HepG2 (cell line): ENCODE results near the gene C16orf87. TPM values are rescaled to one million over a fixed set of nuclear protein-coding genes. Genes with fewer than 3 reads are reported as not detected.

ENCODE experiments used
- AHR ChIP-seq: IDR thresholded peaks from 2 replicates; pipeline ENCODE4 v1.6.1; 2018; ENCODE audit warnings: missing genetic modification reagents, missing compliant biosample characterization
- CREB1 ChIP-seq, 2 experiments: fragments of 450-650 bp in 1 of 2; IDR thresholded peaks; 2 replicates each; pipeline ENCODE4 v1.6.1; 2016 to 2017; ENCODE audit warnings: control low read depth in 1 of 2, mild to moderate bottlenecking in 1 of 2, missing compliant biosample characterization in 1 of 2, missing genetic modification characterization in 1 of 2
- EZH2 ChIP-seq: conservative IDR thresholded peaks from 2 replicates; pipeline ENCODE4 v1.6.1; 2012; ENCODE audit warnings: mild to moderate bottlenecking, low read depth, low read length, moderate library complexity
- KDM5B ChIP-seq: sonication (generic); formaldehyde crosslinking; IDR thresholded peaks from 2 replicates; pipeline ENCODE4 v1.4.0; 2020; ENCODE audit warnings: missing genetic modification reagents, mild to moderate bottlenecking, borderline replicate concordance
- NR2C2 ChIP-seq: sonication (generic); formaldehyde crosslinking; IDR thresholded peaks from 2 replicates; pipeline ENCODE4 v1.4.0; 2020; ENCODE audit warnings: missing genetic modification reagents, mild to moderate bottlenecking, moderate library complexity, borderline replicate concordance
- PHF8 ChIP-seq: sonication (generic); formaldehyde crosslinking; IDR thresholded peaks from 2 replicates; pipeline ENCODE4 v1.5.0; 2020; ENCODE audit warnings: missing genetic modification reagents
- RBM39 ChIP-seq: fragments of 200-400 bp; formaldehyde crosslinking; IDR thresholded peaks from one replicate; pipeline ENCODE4 v1.6.1; 2018; ENCODE audit warnings: antibody characterized with exemption, mild to moderate bottlenecking, low read depth, low read length; ENCODE audit not compliant: poor library complexity, severe bottlenecking
- REXO4 ChIP-seq: sonication (generic); formaldehyde crosslinking; IDR thresholded peaks from 2 replicates; pipeline ENCODE4 v1.8.0; 2022; ENCODE audit warnings: missing genetic modification reagents, mild to moderate bottlenecking, borderline replicate concordance
- SP4 ChIP-seq: sonication (generic); formaldehyde crosslinking; IDR thresholded peaks from 2 replicates; pipeline ENCODE4 v1.8.1; 2023; ENCODE audit warnings: mild to moderate bottlenecking, missing genetic modification reagents
- ZFAT ChIP-seq: sonication (generic); formaldehyde crosslinking; conservative IDR thresholded peaks from 2 replicates; pipeline ENCODE4 v1.8.1; 2023; ENCODE audit warnings: missing genetic modification reagents, inconsistent platforms
- ZFP41 ChIP-seq: sonication (generic); formaldehyde crosslinking; IDR thresholded peaks from 2 replicates; pipeline ENCODE4 v1.4.0; 2020; ENCODE audit warnings: mild to moderate bottlenecking, missing genetic modification reagents, borderline replicate concordance
- ZMYM4 ChIP-seq: sonication (generic); formaldehyde crosslinking; IDR thresholded peaks from 2 replicates; pipeline ENCODE4 v1.8.1; 2023; ENCODE audit warnings: mild to moderate bottlenecking, missing genetic modification reagents
- ZNF33A ChIP-seq: sonication (generic); formaldehyde crosslinking; IDR thresholded peaks from 2 replicates; pipeline ENCODE4 v1.5.1; 2020; ENCODE audit warnings: missing genetic modification reagents, mild to moderate bottlenecking, moderate library complexity, borderline replicate concordance
- ZNF343 ChIP-seq: sonication (generic); formaldehyde crosslinking; IDR thresholded peaks from 2 replicates; pipeline ENCODE4 v1.4.0; 2020; ENCODE audit warnings: mild to moderate bottlenecking, missing genetic modification reagents
- ZNF44 ChIP-seq: sonication (generic); formaldehyde crosslinking; IDR thresholded peaks from 2 replicates; pipeline ENCODE4 v1.5.1; 2020; ENCODE audit warnings: mild to moderate bottlenecking, missing genetic modification reagents
- ZNF558 ChIP-seq: sonication (generic); formaldehyde crosslinking; IDR thresholded peaks from 2 replicates; pipeline ENCODE4 v1.9.0; 2022; ENCODE audit warnings: mild to moderate bottlenecking, missing genetic modification reagents, borderline replicate concordance
- ZNF749 ChIP-seq: sonication (generic); formaldehyde crosslinking; IDR thresholded peaks from 2 replicates; pipeline ENCODE4 v1.8.0; 2022; ENCODE audit warnings: mild to moderate bottlenecking, missing genetic modification reagents, moderate library complexity, borderline replicate concordance
- polyA plus RNA-seq, 8 experiments: library from polyadenylated mRNA; depleted of rRNA in 3 of 8; stranded (reverse) in 7 of 8; unstranded in 1 of 8; fragments of >200 nt; fragmentation: Illumina TruSeq in 4 of 8; extraction: Trizol in 4 of 8; gene quantifications; 2 replicates each; pipeline versions ENCODE4 v1.2.1 to v1.2.3, GENCODE V29; 2011 to 2016; ENCODE audit warnings: low read depth in 4 of 8, missing spikeins in 1 of 8, mixed read lengths in 1 of 8; ENCODE audit not compliant: insufficient read depth in 1 of 8
- total RNA-seq, 5 experiments: library from RNA; depleted of rRNA; stranded (reverse); fragments of >200 nt; fragmentation: Illumina TruSeq; extraction: Trizol; gene quantifications; 2 replicates each; pipeline ENCODE4 v1.2.3, GENCODE V29; 2016; ENCODE audit warnings: low read depth in 1 of 5
- TF ChIP-seq, protein P1 (sequence below): sonication (generic); formaldehyde crosslinking; IDR thresholded peaks from 2 replicates; pipeline ENCODE4 v1.4.0; 2020; ENCODE audit warnings: mild to moderate bottlenecking, missing genetic modification reagents
- TF ChIP-seq, protein P2 (sequence below): sonication (generic); formaldehyde crosslinking; conservative IDR thresholded peaks from 2 replicates; pipeline ENCODE4 v1.8.0; 2022; ENCODE audit warnings: missing genetic modification reagents
- TF ChIP-seq, protein P3 (sequence below): sonication (generic); formaldehyde crosslinking; IDR thresholded peaks from 2 replicates; pipeline ENCODE4 v1.8.1; 2022; ENCODE audit warnings: mild to moderate bottlenecking, missing genetic modification reagents
- TF ChIP-seq, protein P4 (sequence below): sonication (generic); formaldehyde crosslinking; IDR thresholded peaks from 2 replicates; pipeline ENCODE4 v1.4.0; 2020; ENCODE audit warnings: missing genetic modification reagents

Gene C16orf87
- total and polyA plus RNA-seq, 2 of the 13 experiments (the other 11 are each of a cell fraction or from before 2014, with no cell fraction given), result 8.6 to 19.5 TPM

DNA sequence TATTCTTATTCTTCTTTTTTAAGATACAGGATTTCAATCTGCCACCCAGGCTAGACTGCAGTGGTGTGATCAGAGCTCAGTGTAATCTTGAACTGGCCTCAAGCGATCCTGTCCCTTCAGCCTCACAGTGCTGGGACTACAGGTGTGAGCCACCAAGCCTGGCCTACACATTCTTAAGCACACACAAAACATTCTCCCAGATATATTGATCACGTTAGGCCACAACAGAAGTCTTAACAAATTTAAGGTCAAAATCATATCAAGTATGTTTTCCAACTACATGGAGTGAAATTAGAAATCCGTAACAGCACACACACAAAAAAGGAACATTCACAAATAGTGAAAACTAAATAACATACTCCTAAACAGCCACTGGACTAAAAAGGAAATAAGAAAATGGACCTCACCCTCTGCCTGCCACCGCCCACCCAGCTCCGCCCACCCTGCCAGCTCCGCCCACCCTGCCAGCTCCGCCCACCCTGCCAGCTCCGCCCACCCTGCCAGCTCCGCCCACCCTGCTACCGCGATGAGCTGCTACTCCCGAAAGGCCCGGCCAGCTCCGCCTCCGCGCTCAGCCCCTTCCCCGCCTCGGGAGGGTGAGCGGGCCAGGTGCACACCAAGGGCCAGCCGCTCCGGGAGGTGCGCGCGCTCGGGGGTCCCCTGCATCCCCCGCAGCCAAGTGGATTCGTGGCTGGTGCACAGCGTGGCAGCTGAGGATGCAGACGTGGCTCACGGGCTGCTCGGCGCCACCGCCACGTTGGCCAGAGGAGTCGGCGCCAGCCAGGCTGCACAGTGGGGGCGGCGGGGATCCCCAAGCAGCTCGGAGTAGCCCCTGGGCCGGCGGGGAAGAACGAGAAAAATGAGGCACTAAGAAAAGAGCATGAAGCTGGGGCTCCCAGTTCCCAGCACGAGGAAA is 41.2 kb downstream of the C16orf87 start (continued):
- TF ChIP-seq ZNF343 (no peak), ZNF749 (CRISPR knock-in tag) (peak; percentile 64; the same call in 1 of the 2 replicates), REXO4 (no peak), ZFAT (CRISPR knock-in tag) (no peak), CREB1 (IDR thresholded peaks at IDR 0.05) (no peak), CREB1 (CRISPR knock-in tag; IDR thresholded peaks at IDR 0.05) (no peak), SP4 (CRISPR knock-in tag) (peak; percentile 96), EZH2 (no peak), ZNF44 (CRISPR knock-in tag) (no peak), ZNF33A (CRISPR knock-in tag) (no peak), RBM39 (peak; percentile 75), ZNF558 (peak; percentile 95; the same call in 1 of the 2 replicates), ZFP41 (CRISPR knock-in tag) (peak; percentile 53; the same call in 1 of the 2 replicates), KDM5B (peak; percentile 99), ZMYM4 (peak; percentile 78), PHF8 (peak; percentile 98), NR2C2 (CRISPR knock-in tag) (no peak), AHR (CRISPR knock-in tag) (peak; percentile 25; the same call in 1 of the 2 replicates)
- TF ChIP-seq, protein P1, sequence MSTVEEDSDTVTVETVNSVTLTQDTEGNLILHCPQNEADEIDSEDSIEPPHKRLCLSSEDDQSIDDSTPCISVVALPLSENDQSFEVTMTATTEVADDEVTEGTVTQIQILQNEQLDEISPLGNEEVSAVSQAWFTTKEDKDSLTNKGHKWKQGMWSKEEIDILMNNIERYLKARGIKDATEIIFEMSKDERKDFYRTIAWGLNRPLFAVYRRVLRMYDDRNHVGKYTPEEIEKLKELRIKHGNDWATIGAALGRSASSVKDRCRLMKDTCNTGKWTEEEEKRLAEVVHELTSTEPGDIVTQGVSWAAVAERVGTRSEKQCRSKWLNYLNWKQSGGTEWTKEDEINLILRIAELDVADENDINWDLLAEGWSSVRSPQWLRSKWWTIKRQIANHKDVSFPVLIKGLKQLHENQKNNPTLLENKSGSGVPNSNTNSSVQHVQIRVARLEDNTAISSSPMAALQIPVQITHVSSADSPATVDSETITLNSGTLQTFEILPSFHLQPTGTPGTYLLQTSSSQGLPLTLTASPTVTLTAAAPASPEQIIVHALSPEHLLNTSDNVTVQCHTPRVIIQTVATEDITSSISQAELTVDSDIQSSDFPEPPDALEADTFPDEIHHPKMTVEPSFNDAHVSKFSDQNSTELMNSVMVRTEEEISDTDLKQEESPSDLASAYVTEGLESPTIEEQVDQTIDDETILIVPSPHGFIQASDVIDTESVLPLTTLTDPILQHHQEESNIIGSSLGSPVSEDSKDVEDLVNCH (CRISPR knock-in tag), result no peak
- TF ChIP-seq, protein P2, sequence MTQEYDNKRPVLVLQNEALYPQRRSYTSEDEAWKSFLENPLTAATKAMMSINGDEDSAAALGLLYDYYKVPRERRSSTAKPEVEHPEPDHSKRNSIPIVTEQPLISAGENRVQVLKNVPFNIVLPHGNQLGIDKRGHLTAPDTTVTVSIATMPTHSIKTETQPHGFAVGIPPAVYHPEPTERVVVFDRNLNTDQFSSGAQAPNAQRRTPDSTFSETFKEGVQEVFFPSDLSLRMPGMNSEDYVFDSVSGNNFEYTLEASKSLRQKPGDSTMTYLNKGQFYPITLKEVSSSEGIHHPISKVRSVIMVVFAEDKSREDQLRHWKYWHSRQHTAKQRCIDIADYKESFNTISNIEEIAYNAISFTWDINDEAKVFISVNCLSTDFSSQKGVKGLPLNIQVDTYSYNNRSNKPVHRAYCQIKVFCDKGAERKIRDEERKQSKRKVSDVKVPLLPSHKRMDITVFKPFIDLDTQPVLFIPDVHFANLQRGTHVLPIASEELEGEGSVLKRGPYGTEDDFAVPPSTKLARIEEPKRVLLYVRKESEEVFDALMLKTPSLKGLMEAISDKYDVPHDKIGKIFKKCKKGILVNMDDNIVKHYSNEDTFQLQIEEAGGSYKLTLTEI (CRISPR knock-in tag), result no peak
- TF ChIP-seq, protein P3, sequence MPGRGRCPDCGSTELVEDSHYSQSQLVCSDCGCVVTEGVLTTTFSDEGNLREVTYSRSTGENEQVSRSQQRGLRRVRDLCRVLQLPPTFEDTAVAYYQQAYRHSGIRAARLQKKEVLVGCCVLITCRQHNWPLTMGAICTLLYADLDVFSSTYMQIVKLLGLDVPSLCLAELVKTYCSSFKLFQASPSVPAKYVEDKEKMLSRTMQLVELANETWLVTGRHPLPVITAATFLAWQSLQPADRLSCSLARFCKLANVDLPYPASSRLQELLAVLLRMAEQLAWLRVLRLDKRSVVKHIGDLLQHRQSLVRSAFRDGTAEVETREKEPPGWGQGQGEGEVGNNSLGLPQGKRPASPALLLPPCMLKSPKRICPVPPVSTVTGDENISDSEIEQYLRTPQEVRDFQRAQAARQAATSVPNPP (CRISPR knock-in tag), result no peak
- TF ChIP-seq, protein P4, sequence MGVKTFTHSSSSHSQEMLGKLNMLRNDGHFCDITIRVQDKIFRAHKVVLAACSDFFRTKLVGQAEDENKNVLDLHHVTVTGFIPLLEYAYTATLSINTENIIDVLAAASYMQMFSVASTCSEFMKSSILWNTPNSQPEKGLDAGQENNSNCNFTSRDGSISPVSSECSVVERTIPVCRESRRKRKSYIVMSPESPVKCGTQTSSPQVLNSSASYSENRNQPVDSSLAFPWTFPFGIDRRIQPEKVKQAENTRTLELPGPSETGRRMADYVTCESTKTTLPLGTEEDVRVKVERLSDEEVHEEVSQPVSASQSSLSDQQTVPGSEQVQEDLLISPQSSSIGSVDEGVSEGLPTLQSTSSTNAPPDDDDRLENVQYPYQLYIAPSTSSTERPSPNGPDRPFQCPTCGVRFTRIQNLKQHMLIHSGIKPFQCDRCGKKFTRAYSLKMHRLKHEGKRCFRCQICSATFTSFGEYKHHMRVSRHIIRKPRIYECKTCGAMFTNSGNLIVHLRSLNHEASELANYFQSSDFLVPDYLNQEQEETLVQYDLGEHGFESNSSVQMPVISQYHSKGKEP, result no peak; the same call in 1 of the 2 replicates
